NCI-H460 (cell line): ENCODE data around the gene GLIS1. TPM values are rescaled to one million over a fixed set of nuclear protein-coding genes. Genes with fewer than 3 reads are reported as not detected.

Experiments used
- DNase-seq: peaks from one replicate; pipeline ENCODE4 v3.0.0-alpha.2; 2016; ENCODE audit warnings: low read depth; ENCODE audit errors: extremely low read depth
- total RNA-seq: library from RNA; depleted of rRNA; stranded (reverse); fragments of >200 nt; shearing (Covaris generic); gene quantifications from 2 replicates; pipeline ENCODE4 v1.2.3, GENCODE V29; 2014

The GLIS1 gene
- total RNA-seq, 1 experiment from 2014 or later: 0.05 TPM

- DNase-seq: no peak
Measured at GRCh38 chr1:53477651-53478501, 261.1 kb downstream of the GLIS1 start.

- DNase-seq: no peak
Measured at GRCh38 chr1:53476579-53476978, 262.4 kb downstream of the GLIS1 start.

- DNase-seq: no peak
Measured at GRCh38 chr1:53475664-53476063, 263.3 kb downstream of the GLIS1 start.

GRCh38 chr1:53473463-53473862, 265.5 kb downstream of the GLIS1 start:
- DNase-seq: no peak

DNA sequence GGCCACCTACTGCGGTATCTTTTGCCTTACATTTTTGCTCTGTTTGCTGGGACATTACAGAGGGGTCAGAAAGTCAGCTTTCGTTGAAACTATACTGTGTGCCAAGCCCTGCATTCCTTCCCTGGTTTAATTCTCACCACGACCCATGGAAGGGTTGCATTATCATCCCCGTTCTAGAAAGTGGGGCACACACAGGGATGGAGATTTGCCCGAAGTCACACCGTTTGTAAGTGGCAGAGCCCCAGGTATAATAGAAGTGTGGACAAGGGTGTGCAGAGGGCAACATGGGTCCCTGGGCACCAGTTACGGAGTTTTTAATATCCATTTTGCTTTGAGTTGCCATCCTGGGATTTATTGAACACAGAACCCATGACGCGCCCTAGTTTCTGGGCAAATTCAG, 268.0 kb downstream of the GLIS1 start:
- no peak for DNase-seq

DNA sequence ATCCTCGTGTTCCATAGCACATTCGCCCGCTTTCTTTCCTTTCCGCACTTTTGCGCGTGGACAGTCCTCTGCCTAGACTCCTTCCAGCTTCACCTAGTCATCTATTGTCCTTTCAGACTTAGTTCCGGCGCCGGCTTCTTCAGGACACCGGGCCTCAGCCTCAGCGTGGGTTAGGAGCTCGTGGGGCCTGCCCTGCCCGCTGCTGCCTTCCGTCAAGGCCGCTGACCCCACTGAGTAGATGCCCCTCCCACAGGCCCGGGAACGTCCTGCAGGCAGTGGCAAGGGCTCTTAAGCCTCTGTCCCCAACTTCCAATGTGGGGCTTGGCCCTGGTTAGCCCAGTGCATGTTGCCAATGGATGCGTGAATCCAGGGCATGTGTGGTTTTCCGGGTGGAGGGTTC, 268.4 kb downstream of the GLIS1 start:
- DNase-seq: no peak

GRCh38 chr1:53470155-53470554, 268.8 kb downstream of the GLIS1 start:
- no peak for DNase-seq

DNA sequence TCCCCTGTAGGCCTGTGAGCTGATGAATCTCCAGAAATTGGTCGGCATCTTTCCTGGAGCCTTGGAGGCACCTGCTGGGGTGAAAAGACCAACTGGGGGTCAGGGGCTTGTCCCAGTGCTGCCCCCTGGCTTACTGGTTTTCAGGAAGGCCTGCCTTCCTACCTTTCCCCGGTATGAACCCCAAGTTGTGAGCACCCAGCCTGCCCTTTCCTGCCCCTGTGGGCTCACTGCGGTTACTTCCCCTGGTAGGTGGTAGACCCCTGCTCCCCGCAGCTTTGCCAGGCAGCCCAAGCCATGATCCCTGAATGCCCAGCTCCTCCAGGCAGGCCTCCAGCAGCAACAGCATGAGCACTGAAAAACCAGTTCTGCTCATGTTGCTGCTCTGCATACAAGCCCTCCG, 269.6 kb downstream of the GLIS1 start:
- DNase-seq: no peak

DNA sequence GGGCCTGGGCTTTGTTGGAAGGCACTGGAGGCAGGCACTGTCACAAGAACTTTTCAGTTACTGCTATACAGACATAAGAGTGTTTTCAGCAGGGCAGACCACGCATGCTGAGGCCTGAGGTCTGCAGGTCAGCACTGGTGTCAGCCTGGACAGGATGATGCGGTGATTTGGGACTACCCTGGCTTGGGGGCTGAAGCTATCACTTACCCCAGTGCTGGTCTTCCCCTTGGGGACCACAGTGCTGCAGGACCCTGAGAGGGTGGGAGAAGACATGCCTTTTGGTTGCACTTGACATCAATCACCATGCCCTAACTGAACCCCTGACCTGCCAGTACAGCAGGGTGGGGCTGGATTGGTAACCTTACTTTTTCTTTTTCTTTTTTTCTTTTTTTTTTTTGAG, 270.6 kb downstream of the GLIS1 start:
- DNase-seq: no peak

- no peak for DNase-seq
Measured at GRCh38 chr1:53467391-53467790, 271.6 kb downstream of the GLIS1 start.

DNA sequence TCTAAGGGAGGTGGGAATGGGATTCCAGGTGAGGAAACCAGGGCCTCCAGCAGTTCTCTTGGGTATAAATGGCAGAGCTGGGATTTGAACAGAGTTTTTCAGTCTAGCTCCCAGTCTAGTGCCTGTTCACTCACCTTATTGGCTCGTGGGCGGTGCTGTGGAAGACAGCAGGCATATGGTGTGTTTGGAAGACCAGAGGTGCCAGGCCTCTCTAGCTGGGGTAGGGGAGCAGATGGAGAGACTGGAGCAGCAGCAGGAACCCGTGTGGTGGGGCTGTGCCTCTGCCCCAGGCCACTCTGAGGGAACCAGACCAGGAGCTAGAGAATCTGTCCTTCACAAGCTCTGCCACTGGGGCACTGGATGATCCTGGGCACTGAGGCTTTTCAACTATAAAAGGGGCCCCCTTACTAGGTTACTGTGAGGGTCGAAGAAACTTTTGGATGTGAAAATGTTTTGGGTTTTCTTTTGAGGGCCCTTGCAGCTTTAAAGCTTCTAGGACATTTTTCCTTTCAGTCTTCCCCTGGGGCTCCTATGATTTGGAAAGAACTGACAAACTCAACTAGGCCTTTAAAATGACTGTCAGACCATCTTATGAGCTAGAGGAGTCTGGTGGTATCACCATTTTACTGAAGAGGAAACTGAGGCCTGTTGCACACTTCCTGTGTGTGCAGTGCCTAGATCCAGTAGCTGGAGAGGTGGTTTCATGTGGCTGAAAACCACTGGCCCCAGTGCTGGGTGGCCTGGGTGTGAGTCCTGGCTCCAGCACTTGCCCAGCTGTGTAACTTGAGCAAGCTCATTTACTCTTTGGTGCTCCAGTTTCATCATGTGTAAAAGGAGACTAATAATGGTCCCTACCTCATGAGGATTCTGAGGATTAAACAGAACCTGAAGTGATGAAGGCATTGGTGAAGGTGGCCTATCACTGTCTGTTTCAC, 273.7 kb downstream of the GLIS1 start:
- no peak for DNase-seq

DNA sequence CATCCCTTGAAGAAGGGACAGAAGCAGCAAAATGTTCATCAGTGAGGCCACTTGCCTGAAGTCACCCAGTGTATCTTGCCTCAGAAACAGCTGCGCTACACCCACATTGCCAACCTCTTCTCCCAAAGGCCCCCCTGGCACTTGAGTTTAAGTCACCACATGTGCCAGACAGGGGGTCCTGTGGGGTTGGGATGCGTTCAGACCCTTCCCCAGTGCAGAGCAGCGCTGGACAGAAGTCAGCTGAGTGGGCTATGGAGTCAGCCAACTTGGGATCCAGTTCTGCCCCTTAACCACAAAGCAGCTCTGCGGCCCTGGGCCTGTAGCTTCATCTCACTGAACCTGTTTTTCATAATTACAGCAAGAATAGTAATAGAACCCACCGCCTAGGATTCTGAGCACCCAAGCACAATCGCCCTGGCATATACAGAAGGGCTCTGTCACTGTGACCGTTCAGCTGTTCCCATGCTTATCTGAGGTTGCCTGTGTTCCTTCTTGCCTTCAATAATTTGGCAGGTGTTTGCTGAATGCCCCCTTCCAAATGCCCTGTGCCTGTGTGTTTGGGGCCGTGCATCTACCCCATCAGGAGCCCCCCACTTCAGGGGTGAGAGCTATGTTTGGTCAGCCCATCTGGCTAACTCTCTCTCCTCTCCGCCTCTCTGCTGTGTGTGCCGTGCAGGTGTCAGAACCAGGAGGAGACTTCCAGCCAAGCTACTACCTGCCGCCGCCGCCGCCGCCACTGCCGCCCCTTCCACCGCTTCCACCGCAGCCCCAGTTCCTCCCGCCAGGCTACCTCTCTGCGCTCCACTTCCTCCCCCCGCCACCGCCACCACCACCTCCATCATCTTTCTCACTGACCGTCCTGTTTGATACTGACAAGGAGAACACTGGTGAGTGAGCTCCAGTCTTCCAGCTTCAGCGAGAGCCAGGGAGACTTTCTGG, 274.7 kb downstream of the GLIS1 start:
- no peak for DNase-seq

- DNase-seq: no peak
Measured at GRCh38 chr1:53462769-53463501, 276.0 kb downstream of the GLIS1 start.

DNA sequence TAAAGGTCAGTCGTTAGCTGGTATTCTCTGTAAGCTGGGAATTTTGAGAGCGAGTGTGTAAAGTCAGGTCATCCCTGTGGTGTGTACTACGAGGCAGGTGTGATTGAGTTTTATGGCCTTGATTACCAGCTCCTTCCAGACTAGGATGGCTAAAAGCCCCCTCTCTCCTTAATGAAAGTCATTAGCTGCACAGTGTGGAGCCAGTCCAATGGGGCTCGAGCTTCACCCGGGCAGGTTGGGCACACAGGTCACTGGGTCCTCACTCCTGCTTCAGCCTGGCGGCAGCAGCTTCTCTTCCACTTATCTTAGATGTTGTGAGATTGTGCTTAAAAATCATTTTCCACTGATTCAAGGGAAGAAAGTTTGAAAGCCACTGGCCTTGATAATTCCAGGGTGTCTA, 276.8 kb downstream of the GLIS1 start:
- no peak for DNase-seq

DNA sequence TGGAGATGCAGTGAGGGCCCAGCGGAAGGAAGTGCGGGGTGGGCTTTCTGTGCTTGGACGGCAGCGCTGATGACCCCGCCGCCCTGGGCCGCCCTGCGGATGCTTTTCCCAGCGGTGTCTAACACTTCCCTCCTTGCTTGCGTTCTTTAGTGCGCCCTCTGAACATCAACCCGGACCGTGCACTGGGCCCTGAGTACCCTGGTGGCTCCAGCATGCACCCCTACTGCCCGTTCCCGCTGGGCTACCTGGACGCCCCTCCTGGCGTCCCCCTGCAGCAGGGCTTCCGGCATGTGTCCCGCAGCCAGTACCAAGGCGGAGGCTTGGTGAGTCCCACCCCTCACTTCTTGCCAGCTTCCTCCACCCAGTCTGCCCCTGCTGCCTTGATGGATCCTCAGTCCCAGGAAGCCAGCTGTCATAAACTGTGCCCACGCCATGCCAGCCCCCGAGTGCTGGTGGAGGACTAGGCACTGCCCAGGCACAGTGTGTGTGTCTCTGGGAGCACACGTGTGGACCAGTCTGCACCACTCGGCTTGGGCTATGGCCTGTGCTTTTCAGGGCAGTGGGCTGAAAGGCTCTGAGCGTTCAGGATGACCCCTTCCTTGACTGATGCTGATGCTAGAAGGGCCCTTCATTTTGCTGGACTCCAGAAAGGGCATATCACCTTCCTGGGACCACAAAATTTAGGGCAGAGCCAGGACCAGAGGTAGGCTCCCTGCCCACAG, 277.5 kb downstream of the GLIS1 start:
- no peak for DNase-seq

- no peak for DNase-seq
Measured at GRCh38 chr1:53460666-53461322, 278.2 kb downstream of the GLIS1 start.

- no peak for DNase-seq
Measured at GRCh38 chr1:53460211-53460634, 278.7 kb downstream of the GLIS1 start.

- no peak for DNase-seq
Measured at GRCh38 chr1:53459321-53460175, 279.4 kb downstream of the GLIS1 start, which contains the start of gene DMRTB1. TSS of gene DMRTB1 (plus strand) at chr1:53459399. CDS start at chr1:53459454, 55 bp downstream.
